GM21825 (cell line): ENCODE data around the gene ZNF200.
"Not testable (repeated sequence)": the region's sequence is repeated elsewhere in the genome, so short reads cannot be mapped to it uniquely, and the experiment has no call there.

Experiments
- ATAC-seq: cut with Tn5 transposase; IDR thresholded peaks from one replicate; pipeline ENCODE4 v1.9.1; 2021; ENCODE audit warnings: mild to moderate bottlenecking, moderate library complexity; ENCODE audit not compliant: unreplicated experiment

The ZNF200 gene, protein sequence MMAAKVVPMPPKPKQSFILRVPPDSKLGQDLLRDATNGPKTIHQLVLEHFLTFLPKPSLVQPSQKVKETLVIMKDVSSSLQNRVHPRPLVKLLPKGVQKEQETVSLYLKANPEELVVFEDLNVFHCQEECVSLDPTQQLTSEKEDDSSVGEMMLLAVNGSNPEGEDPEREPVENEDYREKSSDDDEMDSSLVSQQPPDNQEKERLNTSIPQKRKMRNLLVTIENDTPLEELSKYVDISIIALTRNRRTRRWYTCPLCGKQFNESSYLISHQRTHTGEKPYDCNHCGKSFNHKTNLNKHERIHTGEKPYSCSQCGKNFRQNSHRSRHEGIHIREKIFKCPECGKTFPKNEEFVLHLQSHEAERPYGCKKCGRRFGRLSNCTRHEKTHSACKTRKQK

DNA sequence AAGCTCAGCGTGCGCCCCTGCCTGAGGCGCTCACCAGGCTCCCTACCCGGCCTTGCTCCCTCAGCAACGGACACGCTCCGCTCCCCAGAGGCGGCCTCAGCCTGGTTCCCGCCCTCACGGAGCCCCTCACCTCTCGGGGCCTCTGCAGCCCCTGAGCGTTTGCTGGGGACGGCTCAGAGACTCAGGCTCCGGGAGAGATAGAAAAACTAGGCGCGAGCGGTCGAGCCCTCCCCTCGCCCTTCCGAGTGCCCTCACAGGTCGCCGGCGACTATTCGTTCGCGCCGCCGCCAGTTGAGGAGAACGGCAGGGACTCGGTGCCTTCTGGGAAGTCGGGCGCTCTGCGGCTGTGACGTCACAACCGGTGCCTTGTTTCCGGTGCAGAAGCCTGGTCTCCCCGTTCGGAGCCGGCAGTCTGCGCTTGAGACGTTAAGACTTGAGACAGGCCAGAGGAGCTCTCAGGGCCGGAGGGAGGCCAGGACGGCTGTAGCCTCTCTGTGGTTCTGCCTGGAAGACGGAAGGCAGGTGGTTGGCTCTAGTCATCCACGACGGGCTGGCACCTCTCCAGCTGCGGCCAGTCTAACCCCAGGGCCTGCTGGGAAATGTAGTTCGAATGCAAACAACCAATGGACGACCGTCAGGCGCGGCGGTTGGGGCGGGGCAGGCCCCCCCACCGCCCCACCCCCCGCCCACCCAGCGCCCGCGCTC is at the start of gene ZNF200:
ZNF200 (minus strand) TSS at position 302 of the 705 bp plus-strand sequence. CDS start 1,403 bp downstream, outside the sequence.
- ATAC-seq: peak; percentile 83

DNA sequence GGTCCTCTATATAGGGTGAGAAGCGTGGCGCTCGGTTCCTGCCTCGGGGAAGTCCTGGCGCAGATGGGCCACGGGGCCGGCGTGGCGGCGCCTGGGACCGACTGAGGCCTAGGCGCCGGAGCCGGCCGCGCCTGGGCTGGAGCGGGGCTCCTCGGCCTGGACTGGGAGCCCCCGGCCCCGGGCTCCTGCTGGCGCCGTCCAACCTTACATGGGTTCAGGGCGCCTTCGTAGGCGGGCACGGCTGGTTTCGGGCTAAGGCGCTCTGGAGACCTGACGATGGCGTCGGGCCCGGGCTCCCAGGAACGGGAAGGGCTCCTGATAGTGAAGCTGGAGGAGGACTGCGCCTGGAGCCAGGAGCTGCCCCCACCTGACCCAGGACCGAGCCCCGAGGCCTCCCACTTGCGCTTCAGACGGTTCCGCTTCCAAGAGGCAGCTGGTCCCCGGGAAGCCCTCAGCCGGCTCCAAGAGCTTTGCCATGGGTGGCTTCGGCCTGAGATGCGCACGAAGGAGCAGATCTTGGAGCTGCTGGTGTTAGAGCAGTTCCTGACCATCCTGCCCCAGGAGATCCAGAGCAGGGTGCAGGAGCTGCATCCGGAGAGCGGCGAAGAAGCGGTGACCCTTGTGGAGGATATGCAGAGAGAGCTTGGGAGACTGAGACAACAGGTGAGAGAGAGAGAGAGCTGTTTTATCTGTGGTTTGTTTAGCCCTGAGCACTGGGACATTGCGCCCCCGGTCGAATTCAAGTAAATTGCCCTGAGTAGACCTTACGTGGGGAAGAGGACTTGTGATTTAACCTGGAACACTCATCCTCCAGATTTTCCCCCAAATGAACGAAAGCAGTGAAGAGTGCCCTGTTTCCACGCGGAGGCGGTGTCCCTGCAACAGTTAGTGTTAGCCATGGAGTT is 48.8 kb upstream of the ZNF200 start:
- no peak for ATAC-seq

DNA sequence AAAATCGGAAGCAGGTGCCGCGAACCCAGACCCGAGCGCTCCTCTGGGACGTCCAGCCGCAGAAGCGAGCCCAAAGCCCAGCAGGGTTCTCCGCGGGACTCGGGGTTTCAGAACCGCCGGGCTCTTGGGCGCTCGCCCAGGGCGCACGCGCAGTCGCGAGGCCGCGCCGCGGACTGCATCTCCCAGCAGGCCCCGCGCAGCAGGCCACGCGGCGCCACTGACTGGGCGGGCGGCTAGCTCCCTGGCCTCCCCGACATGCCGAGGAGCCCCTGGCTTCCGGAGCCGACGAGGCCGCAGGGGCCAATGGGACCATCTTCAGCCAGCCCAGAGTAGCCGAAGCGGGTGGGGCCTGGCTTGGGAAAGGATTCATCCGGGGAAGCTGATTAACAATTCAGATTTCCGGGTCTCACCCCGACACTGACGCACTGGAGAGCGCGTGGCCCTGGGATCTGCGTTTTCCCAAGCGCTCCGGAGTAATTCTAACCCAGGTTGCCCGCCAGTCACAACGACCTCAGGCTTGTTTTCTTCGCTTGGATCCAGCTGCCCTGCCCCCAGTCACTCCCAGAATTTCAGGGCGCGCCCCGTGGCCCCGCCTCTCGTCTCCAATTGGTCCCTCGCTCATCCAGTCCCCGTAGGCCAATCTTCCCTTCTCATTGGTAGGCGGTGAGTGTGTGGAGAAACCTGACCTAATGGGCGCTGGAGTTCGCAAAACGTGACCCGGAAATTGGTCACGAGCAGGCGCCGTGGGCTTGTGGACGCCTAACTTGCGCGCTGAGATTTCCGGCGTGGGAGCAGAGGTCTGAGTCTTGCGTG is 48.0 kb upstream of the ZNF200 start, which contains the start of gene ZNF263:
ZNF263 (plus strand) TSS at position 762 of the 813 bp plus-strand sequence. CDS start 328 bp downstream, outside the sequence.
- ATAC-seq: peak; percentile 72

DNA sequence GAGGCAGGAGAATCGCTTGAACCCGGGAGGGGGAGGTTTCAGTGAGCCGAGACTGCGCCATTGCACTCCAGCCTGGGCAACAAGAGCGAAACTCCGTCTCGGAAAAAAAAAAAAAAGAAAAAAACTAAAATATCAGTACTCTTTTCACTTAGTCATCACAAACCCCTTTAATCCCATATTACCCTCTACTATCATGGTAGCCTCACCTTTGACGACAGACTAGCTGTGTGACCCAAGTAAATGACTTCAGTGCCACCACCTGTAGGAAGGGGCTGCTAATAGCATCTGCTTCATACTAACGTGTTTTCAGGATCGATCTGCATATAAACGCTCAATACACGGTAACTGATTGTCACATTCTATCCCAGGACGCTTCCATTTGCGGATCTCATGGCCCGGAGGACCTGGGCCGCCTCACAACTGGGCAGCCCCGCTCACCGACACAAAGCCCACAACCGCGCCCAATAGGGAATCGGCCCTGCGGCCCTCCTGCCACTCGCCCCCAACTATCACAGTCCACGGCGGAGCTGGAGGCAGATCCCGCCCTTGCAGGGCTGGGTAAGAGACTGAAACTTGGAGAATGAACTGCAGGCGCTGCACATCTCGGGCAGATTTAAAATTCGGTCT is 47.3 kb upstream of the ZNF200 start:
- peak; percentile 23 for ATAC-seq

DNA sequence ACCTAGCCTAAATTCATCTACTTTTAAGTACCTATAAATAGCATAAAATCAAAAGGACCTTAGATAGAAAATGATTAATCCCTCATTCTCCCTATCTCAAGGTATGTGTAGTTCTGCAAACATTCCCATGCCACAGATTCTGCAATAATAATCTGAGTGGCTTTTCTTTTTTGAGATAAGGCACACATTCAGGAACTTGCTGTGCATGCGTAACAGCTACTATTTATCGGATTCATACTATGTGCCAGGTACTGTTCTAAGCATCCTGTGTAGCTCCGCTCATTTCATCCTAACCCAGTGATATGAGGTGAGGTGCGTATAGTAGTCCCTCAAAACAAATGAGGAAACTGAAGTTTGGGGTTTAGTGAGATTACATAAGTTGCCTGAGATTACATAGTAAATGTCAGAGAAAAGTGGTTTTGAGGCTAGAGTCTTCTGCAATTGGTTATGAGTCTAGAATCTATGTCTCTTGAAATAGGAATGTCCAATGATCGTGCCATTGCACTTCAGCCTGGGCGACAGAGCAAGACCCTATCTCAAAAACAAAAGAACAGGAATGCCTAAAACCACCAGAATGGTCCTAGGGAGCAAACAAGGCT is 46.4 kb upstream of the ZNF200 start:
- no peak for ATAC-seq

DNA sequence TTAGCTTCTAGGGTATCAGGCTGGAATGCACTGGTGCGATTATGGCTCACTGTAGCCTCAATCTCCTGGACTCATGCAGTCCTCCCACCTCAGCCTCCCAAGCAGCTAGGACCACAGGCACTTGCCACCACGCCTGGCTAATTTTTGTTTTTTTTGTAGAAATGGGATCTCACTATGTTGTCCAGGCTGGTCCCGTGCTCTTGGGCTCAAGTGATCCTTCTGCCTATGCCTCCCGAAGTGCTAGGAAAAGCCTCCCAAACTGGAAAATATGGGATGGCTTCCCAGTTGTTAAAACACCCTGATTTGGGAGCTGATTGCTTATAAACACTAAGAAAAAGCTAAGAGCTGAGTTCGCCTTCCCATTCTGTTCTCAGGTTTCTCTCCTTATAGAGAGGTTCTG is 41.7 kb upstream of the ZNF200 start:
- ATAC-seq: no peak

DNA sequence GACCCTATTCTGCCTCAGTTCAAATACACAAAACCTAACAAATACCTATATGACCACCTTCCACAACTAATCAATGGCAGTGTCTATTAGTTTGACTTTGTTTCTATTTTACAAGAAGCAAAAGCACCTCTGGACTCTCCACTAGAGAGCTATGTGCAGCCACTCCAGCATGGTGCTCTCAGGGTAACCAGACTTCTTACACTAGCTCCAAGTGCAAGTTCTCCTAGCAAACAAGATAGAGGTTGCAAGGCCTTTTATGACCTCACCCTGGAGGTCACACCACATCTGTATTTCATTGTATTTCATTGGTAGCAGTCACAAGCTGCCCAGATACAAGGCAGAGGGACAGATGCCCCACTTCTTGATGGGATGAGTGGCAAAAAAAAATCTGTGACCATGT is 40.0 kb upstream of the ZNF200 start:
- no peak for ATAC-seq

DNA sequence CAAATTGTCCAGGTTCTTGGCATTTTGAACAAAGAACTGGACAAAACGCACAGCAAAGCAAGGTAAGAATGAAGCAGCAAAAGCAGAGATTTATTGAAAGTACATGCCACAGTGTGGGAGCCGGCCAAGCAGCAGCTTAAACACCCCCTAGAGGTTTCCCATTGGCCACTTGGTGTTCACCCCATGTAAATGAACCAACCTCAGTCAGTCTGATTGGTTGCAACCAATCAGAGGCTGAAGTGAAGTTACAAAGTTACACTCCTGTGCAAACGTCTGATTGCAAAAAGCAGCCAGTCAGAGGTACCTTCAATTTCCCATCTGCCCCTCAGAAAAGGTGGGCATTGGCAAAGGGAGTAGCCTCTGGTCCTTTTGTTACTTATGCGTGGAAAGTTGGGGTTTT is 39.5 kb upstream of the ZNF200 start:
- no peak for ATAC-seq

DNA sequence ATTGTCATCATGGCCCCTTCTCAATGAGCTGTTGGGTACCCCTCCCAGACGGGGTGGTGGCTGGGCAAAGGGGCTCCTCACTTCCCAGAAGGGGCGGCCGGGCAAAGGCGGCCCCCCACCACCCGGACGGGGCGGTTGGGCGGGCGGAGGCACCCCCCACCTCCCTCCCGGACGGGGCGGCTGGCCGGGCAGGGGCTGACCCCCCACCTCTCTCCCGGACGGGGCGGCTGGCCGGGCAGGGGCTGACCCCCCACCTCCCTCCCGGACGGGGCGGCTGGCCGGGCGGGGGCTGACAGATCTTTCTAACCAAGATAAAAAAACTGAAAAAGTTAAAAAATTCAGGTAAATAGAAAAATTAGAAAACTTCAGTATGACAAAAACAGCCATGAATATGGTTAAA is 36.3 kb upstream of the ZNF200 start:
- ATAC-seq: not testable (repeated sequence)

DNA sequence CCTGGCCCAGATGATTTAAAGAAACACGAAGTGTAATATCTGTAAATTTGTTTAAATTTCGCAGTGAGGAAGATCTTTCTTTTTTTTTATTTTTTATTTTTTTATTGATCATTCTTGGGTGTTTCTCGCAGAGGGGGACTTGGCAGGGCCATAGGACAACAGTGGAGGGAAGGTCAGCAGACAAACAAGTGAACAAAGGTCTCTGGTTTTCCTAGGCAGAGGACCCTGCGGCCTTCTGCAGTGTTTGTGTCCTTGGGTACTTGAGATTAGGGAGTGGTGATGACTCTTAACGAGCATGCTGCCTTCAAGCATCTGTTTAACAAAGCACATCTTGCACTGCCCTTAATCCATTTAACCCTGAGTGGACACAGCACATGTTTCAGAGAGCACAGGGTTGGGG is 35.8 kb upstream of the ZNF200 start:
- ATAC-seq: not testable (repeated sequence)

DNA sequence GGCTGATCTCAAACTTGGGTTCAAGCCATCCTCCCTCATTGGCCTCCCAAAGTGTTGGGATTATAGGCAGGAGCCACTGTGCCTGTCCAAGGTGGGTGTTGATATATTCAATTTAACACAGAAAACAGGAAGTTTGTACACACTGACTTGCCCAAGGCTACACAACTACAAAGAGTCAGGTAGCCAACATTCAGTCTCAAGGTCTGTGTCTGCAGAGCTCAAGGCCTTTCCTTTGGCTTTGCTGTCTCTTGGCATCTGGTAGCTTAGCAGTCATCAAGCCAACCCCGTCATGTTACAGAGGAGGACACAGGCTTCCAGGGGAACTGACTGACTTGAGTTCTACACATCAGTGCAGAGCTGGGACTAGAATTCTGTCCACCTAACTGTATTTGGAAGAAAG is 33.3 kb upstream of the ZNF200 start:
- ATAC-seq: no peak

DNA sequence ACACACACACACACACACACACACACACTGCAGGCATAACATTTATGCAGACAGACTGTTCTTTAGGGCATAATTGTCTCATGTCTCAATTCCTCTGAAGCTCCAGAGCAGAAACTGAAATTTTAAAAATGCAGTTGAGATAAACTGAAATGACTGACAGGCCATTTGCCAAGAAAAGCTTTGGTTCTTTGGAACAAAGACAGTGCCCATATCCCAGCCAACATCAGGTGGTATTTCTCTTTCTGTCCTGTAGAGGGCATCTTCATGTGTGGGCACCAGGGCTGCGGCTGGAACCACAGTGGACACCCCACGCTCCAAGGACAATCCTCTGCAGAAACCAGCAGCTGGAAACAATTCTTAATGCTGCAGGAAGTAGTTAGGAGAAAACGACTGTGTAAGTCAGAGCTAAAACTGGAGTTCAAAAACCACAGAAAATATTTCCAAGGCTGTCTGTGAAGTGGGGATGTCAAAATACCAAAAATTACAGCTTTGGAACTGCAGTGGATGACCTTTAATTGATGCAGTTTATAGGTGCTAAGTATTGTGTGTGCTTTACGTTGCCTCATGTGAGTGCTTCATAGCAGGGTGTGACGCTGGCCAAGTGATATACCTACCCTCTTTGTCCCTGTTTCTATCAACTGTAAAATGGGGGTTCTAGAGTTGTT is 32.0 kb upstream of the ZNF200 start:
- ATAC-seq: no peak

DNA sequence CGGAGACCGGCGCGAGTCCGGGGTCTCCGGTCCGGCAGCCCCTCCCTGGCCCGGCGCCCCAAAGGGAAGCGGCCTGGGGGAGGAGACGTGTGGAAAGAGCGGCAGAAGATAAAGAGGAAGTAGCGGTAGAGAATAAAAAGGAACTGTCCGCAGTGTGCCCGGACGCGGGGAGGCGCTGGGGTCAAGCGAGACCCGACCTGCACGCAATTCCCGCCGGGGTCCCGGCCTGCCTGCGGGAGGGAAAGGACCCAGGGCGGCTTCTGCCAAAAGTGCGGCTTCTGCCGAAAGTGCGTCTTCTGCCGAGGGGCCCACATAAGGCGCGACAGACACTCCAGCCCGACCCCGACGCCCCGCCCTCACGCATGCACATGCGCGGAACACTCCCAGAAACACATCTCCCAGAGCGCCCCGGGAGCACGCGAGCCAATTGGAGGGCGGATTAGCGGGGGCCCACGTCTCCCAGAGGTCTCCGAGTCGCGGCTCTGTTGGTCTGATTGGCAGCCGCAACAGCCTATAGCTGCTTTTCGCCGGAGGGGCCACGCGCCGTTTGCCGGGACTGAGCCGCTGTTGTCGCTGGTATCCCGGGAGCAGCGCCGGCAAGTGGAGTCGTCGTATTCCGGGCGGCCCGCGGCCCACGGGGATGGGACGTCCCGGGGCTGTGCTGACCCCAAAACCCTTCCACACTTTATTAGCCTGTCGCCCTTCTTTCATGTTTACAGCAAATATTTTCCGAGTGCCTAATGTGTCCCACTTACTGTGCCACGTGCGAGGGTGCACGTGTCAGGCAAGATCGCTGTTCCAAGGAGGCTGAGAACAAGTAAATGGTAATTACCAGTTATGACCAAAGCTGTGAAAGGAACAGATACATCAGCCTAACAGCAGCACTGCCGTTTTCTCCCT is 29.4 kb upstream of the ZNF200 start:
- ATAC-seq: peak; percentile 83

DNA sequence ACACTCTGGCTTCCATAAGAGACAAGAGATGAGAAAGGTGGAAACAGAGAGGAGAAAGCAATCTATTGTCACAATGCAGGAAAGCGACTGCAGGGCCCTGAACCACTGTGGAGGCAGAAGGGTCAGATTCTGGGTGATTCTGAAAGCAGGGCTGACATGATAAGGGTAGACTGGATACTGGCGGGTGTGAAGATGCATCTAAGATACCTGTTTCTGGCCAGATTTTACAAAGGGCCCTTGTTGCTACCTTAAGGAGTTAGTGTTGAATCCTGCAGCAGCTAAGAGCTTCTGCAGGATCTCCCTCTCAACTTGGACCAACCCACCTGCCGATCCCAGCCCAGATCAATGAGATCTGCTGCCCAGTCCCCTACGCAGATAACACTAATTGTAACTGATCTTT is 27.6 kb upstream of the ZNF200 start:
- ATAC-seq: no peak

DNA sequence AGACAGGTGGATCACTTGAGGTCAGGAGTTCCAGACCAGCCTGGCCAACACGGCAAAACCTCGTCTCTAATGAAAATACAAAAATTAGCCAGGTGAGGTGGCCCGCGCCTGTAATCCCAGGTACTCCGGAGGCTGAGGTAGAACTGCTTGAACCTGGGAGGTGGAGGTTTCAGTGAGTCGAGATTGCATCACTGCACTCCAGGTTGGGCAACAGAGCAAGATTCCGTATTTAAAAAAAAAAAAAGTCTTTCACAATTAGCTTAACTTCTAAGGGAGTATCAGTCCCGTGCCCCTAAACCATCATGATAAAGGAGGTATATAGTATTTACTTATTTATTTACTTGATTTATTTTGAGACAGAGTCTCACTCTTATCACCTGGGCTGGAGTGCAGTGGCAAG is 24.9 kb upstream of the ZNF200 start:
- ATAC-seq: no peak

DNA sequence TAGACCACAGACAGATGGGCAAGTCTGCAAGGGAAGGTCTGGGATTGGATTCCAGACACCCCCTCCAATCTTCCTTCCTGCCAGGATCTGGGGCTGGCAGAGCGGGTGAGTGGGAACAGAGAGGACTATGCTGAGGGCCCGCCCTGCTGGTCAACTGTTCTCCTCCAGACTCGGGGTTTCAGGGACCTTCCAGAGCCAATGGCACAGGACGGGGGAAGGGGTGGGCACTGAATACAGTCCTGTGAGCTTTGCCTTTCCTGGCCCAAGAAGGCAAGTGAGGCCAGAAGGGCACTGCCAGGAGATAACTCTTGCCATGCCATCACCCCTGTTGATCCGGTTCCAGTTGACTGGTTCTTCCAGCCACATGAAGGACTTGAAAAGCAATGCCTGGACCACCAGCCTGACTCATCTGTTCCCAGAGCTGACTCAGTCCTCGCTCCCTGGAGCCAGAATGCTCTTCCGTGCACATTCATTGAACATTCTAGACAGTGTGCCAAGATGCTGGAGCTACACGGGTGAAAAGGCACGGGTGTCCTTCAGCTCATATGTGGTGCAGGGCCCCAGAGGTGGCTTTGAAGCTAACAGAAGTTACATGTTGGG is 22.0 kb upstream of the ZNF200 start:
- no peak for ATAC-seq

DNA sequence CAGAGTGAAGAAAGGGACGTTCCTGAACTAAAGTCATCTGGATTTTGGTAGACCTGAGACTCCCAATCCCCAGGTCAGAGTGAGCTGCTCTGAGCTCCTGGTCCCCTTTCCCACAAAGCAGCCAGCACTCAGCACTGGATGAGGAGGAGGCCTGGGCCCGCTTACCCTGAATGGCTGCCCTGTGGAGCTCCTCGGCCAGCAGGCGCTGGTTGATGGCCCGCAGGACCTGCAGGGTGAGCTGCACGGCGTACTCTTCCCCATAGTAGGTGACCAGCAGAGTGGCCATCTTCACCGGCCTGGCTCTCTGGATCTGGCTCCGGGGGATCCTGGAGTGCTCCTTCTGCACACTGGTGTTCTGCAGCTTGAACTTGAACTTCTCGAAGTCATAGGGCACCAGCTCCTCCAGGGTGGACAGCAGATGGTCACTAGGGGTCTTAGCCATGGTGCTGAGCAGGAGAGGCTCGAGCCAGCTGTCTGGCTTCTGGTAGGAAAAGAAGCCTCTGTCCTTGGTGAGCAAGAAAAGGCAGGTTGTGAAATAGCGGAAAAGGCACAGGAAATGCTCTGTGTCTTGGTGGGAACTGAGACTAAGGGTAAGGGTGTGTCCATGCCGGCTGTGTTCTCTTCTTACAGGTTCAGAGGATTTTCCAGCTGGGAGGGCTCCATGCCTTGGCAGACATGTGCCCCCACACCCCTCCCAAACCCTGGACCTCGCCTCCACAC is 21.3 kb upstream of the ZNF200 start, which contains the start of gene MEFV:
MEFV (minus strand) TSS at position 488 of the 720 bp plus-strand sequence; CDS start at position 442, 46 bp downstream.
- ATAC-seq: no peak
